Gastrocnemius medialis (tissue), 4 donors: ENCODE data around the gene HSBP1L1. TPM values are rescaled to one million over a fixed set of nuclear protein-coding genes. Genes with fewer than 3 reads are reported as not detected.
"Not testable (repeated sequence)": the region's sequence is repeated elsewhere in the genome, so short reads cannot be mapped to it uniquely, and the experiment has no call there.

ENCODE experiments used
- ATAC-seq, 2 donors: fragments of 150-250 bp; one replicate each; pipeline ENCODE4 v1.9.1; 2016
- DNase-seq, 2 donors: peaks; one replicate each; pipeline ENCODE4 v3.0.0-alpha.2; 2019
- H3K27ac ChIP-seq, 4 donors: fragments of 200-600 bp; sonication (generic); 1 replicate in 1 of 4; 2 replicates in 3 of 4; pipeline ENCODE4 v1.5.1; 2016 to 2018; ENCODE audit warnings: mild to moderate bottlenecking in 2 of 4, moderate library complexity in 1 of 4
- H3K27me3 ChIP-seq, 3 donors: fragments of 200-600 bp; sonication (generic) in 2 of 3; 1 replicate in 1 of 3; 2 replicates in 2 of 3; pipeline versions ENCODE4 v1.5.1 to v1.6.0; 2016 to 2019; ENCODE audit warnings: mild to moderate bottlenecking in 1 of 3, moderate library complexity in 1 of 3
- H3K36me3 ChIP-seq, 2 donors: fragments of 200-600 bp; sonication (generic) in 1 of 2; one replicate each; pipeline ENCODE4 v1.5.1; 2017 to 2018
- H3K4me1 ChIP-seq, 2 donors: fragments of 200-600 bp; sonication (generic) in 1 of 2; one replicate each; pipeline ENCODE4 v1.5.1; 2016 to 2017; ENCODE audit warnings: mild to moderate bottlenecking in 2 of 2
- H3K4me3 ChIP-seq, 4 donors: fragments of 200-600 bp; sonication (generic) in 3 of 4; 1 replicate in 1 of 4; 2 replicates in 3 of 4; pipeline ENCODE4 v1.5.1; 2016 to 2019; ENCODE audit warnings: mild to moderate bottlenecking in 2 of 4
- H3K9me3 ChIP-seq, 3 donors: fragments of 200-600 bp; sonication (generic) in 2 of 3; 1 replicate in 1 of 3; 2 replicates in 2 of 3; pipeline ENCODE4 v1.5.1; 2016 to 2019
- CTCF ChIP-seq, 5 experiments: fragments of 450-650 bp in 3 of 5; fragments of 200-600 bp in 2 of 5; sonication (generic) in 2 of 5; IDR thresholded peaks in 4 of 5; conservative IDR thresholded peaks in 1 of 5; 1 replicate in 4 of 5; 2 replicates in 1 of 5; pipeline ENCODE4 v1.5.1; 2016 to 2019; ENCODE audit warnings: antibody characterized with exemption in 5 of 5, mild to moderate bottlenecking in 3 of 5, moderate library complexity in 3 of 5
- POLR2A ChIP-seq, 2 donors: fragments of 450-650 bp; IDR thresholded peaks; one replicate each; pipeline ENCODE4 v1.6.1; 2017; ENCODE audit warnings: antibody characterized with exemption in 2 of 2, mild to moderate bottlenecking in 2 of 2, moderate library complexity in 2 of 2
- in situ Hi-C, 4 donors: fragments of 200-750 bp; cut with MboI; loops; one replicate each; pipeline versions ENCODE4 v1.15.0 to v1.8.0; 2017; ENCODE audit warnings: low sequenced_read_pairs in 4 of 4
- intact Hi-C: fragments of 100-400 bp; cut with DNase I; formaldehyde crosslinking; loops from one replicate; pipeline ENCODE4 v1.15.1; 2023; ENCODE audit warnings: low total_unique reads
- total RNA-seq, 4 donors: library from RNA; depleted of rRNA; stranded (reverse); fragments of >200 nt; gene quantifications; one replicate each; pipeline versions ENCODE4 v1.1.0 to v1.2.3, GENCODE V29; 2016

HSBP1L1 gene
- total RNA-seq, 4 donors from 2014 or later, result 0.94 to 13.4 (median 6.9) TPM

GRCh38 chr18:79955302-79956075 is 9.0 kb upstream of the HSBP1L1 start:
- no peaks in the 10 kb centered on the region for H3K27me3 ChIP-seq
- intact Hi-C loops, result loop anchor here (10.0 kb wide), 1 partner anchor 551 kb away; no protein-coding TSS in a partner anchor
- peaks cover 0 to 5% of the 10 kb centered on the region in 2 donors for H3K4me1 ChIP-seq
- no peaks in the 10 kb centered on the region for H3K9me3 ChIP-seq
- H3K4me3 ChIP-seq, result no peak overlapping the region
- no peak for TF ChIP-seq CTCF (IDR thresholded peaks at IDR 0.05 in 4 of 5, conservative IDR thresholded peaks at IDR 0.05 in 1 of 5)
- TF ChIP-seq POLR2A (IDR thresholded peaks at IDR 0.05), result no peak
- ATAC-seq, result no peak
- DNase-seq, result no peak
- in situ Hi-C loops, result no loop called here
- H3K27ac ChIP-seq, result no peak overlapping the region
- H3K36me3 ChIP-seq, result no peaks in the 10 kb centered on the region

- TF ChIP-seq CTCF (IDR thresholded peaks at IDR 0.05 in 4 of 5, conservative IDR thresholded peaks at IDR 0.05 in 1 of 5) (no peak), POLR2A (IDR thresholded peaks at IDR 0.05) (no peak)
- in situ Hi-C loops, result no loop called here
- intact Hi-C loops, result loop anchor here (10.0 kb wide), 1 partner anchor 551 kb away; no protein-coding TSS in a partner anchor
These were observed 8.2 kb upstream of the HSBP1L1 start for GRCh38 chr18:79956276-79956675.

GRCh38 chr18:79958981-79959380 is 5.5 kb upstream of the HSBP1L1 start:
- no peak overlapping the region for H3K4me3 ChIP-seq
- ATAC-seq (no peak), DNase-seq (no peak)
- H3K9me3 ChIP-seq, result no peaks in the 10 kb centered on the region
- in situ Hi-C loops, result no loop called here
- H3K4me1 ChIP-seq, result peaks cover 0 to under 1% of the 10 kb centered on the region in 2 donors
- TF ChIP-seq POLR2A (IDR thresholded peaks at IDR 0.05) (no peak), CTCF (IDR thresholded peaks at IDR 0.05 in 4 of 5, conservative IDR thresholded peaks at IDR 0.05 in 1 of 5) (no peak)
- peaks cover 0 to 3% (median 0%) of the 10 kb centered on the region in 3 donors for H3K27me3 ChIP-seq
- intact Hi-C loops, result loop anchor here (10.0 kb wide), 1 partner anchor 554 kb away; no protein-coding TSS in a partner anchor
- H3K36me3 ChIP-seq, result no peaks in the 10 kb centered on the region
- H3K27ac ChIP-seq, result no peak overlapping the region

More at GRCh38 chr18:79956276-79956675, 8.2 kb upstream of the HSBP1L1 start:
- Histone ChIP-seq H3K4me3 (no peak overlapping the region), H3K4me1 (peaks cover 0 to 4% of the 10 kb centered on the region in 2 donors), H3K9me3 (no peaks in the 10 kb centered on the region), H3K27ac (no peak overlapping the region), H3K27me3 (peaks cover 0 to 3% (median 0%) of the 10 kb centered on the region in 3 donors), H3K36me3 (no peaks in the 10 kb centered on the region)
- ATAC-seq, result no peak
- no peak for DNase-seq

GRCh38 chr18:79960161-79960801 is 4.2 kb upstream of the HSBP1L1 start:
- intact Hi-C loops, ATAC-seq, H3K4me1 ChIP-seq, H3K4me3 ChIP-seq, DNase-seq, H3K27me3 ChIP-seq, H3K36me3 ChIP-seq, H3K27ac ChIP-seq, in situ Hi-C loops, H3K9me3 ChIP-seq: not testable (repeated sequence)

- peaks cover 3 to 4% of the 10 kb centered on the region in 2 donors for H3K4me1 ChIP-seq
- no peak for TF ChIP-seq CTCF (IDR thresholded peaks at IDR 0.05 in 4 of 5, conservative IDR thresholded peaks at IDR 0.05 in 1 of 5)
- H3K27ac ChIP-seq, result no peak overlapping the region
- ATAC-seq (no peak), DNase-seq (no peak)
- H3K36me3 ChIP-seq, result no peaks in the 10 kb centered on the region
- intact Hi-C loops, result no loop called here
- in situ Hi-C loops, result no loop called here
- peaks cover 0 to 3% (median 0%) of the 10 kb centered on the region in 3 donors for H3K27me3 ChIP-seq
- H3K4me3 ChIP-seq, result no peak overlapping the region
- H3K9me3 ChIP-seq, result no peaks in the 10 kb centered on the region
These were observed 3.4 kb upstream of the HSBP1L1 start for GRCh38 chr18:79960921-79961526.
